GM10266 (cell line): ENCODE measurements around the gene KSR1.

Experiments used
- DNase-seq: peaks from one replicate; pipeline ENCODE4 v3.0.0; 2012; ENCODE audit errors: extremely low spot score
- CTCF ChIP-seq: IDR thresholded peaks from 2 replicates; pipeline ENCODE4 v1.5.1; 2012; ENCODE audit warnings: mild to moderate bottlenecking, low read depth; ENCODE audit not compliant: control insufficient read depth, insufficient read depth; ENCODE audit errors: missing control alignments

Gene KSR1

GRCh38 chr17:27526604-27527002, 70.4 kb downstream of the KSR1 start:
- TF ChIP-seq CTCF: no peak
- peak; percentile 29 for DNase-seq

GRCh38 chr17:27529230-27529796, 73.1 kb downstream of the KSR1 start:
- no peak for DNase-seq
- TF ChIP-seq CTCF: peak; percentile 21

GRCh38 chr17:27530764-27531391, 74.6 kb downstream of the KSR1 start:
- no peak for DNase-seq

GRCh38 chr17:27531469-27531961, 75.3 kb downstream of the KSR1 start:
- DNase-seq: no peak
- no peak for TF ChIP-seq CTCF

More at GRCh38 chr17:27530764-27531391, 74.6 kb downstream of the KSR1 start:
- TF ChIP-seq CTCF: no peak

- no peak for TF ChIP-seq CTCF
- no peak for DNase-seq
Observed at GRCh38 chr17:27532269-27533263, 76.3 kb downstream of the KSR1 start.

- no peak for TF ChIP-seq CTCF
- DNase-seq: no peak
Observed at GRCh38 chr17:27533874-27534815, 77.9 kb downstream of the KSR1 start.
